Activated B cell treated with CpG ODN at 0.5 μM for 24 hours (primary cell): Measurements from ENCODE around the gene CARD10. TPM values are rescaled to one million over a fixed set of nuclear protein-coding genes. Genes with fewer than 3 reads are reported as not detected.
"Not testable (repeated sequence)": the region's sequence is repeated elsewhere in the genome, so short reads cannot be mapped to it uniquely, and the experiment has no call there.

Source experiments
- ATAC-seq: fragments of 200-7000 bp; cut with Tn5 transposase; one replicate; pipeline ENCODE4 v1.10.0; 2021; ENCODE audit warnings: low read depth, mild to moderate bottlenecking, moderate library complexity
- CTCF ChIA-PET: fragments of 350-600 bp; sonication (Branson Sonifier 250); formaldehyde crosslinking; loops from one replicate; lab custom pipeline; 2021; ENCODE audit warnings: antibody characterized with exemption; lab: Charles Lee
- POLR2A ChIA-PET: fragments of 350-600 bp; sonication (Branson Sonifier 250); formaldehyde crosslinking; loops from one replicate; lab custom pipeline; 2021; ENCODE audit warnings: antibody characterized with exemption; lab: Charles Lee
- DNase-seq: peaks from one replicate; pipeline ENCODE4 v3.0.0; 2022
- H3K27ac Mint-ChIP-seq: one replicate; pipeline ENCODE4 v1.8.0; 2020; ENCODE audit warnings: mixed read lengths
- H3K27me3 Mint-ChIP-seq: one replicate; pipeline ENCODE4 v1.8.0; 2021; ENCODE audit warnings: mixed read lengths
- H3K36me3 Mint-ChIP-seq: one replicate; pipeline ENCODE4 v1.8.0; 2021; ENCODE audit warnings: low read depth, mixed read lengths
- H3K4me1 Mint-ChIP-seq: one replicate; pipeline ENCODE4 v1.8.0; 2021; ENCODE audit warnings: mixed read lengths
- H3K4me3 Mint-ChIP-seq: one replicate; pipeline ENCODE4 v1.8.0; 2020; ENCODE audit warnings: mild to moderate bottlenecking, mixed read lengths
- H3K9me3 Mint-ChIP-seq: one replicate; pipeline ENCODE4 v1.8.0; 2020; ENCODE audit warnings: mixed read lengths
- CTCF ChIP-seq: fragments of 200-600 bp; IDR thresholded peaks from one replicate; pipeline ENCODE4 v1.8.0; 2022; ENCODE audit warnings: antibody characterized with exemption, mild to moderate bottlenecking
- intact Hi-C: fragments of 100-400 bp; cut with micrococcal nuclease; formaldehyde crosslinking; loops from one replicate; pipeline ENCODE4 v1.15.1; 2024
- total RNA-seq: library from RNA; stranded (reverse); gene quantifications from 2 replicates; pipeline ENCODE4 v1.2.3, GENCODE V29; 2022

The CARD10 gene
- total RNA-seq, 1 donor from 2014 or later, result not detected

- TF ChIP-seq CTCF, result no peak
- CTCF ChIA-PET, result interaction anchor here (1.0 to 3.0 kb wide), 12 partner anchors 13 to 121 kb away, joined by 3 to 32 read pairs (median 4); partner anchors contain the start of gene MFNG
- no peaks in the 10 kb centered on the region for H3K27me3 Mint-ChIP-seq
- H3K4me1 Mint-ChIP-seq, result peaks cover 5% of the 10 kb centered on the region
- POLR2A ChIA-PET, result interaction anchor here (1.7 kb wide), 1 partner anchor 15 kb away, joined by 9 read pairs; the partner anchor contains the start of gene MFNG
- H3K4me3 Mint-ChIP-seq, result no peak overlapping the region
- no peak for DNase-seq
- intact Hi-C loops, result loop anchor here (1.0 kb wide), 2 partner anchors 26 to 95 kb away; no protein-coding TSS in a partner anchor
- H3K27ac Mint-ChIP-seq, result no peak overlapping the region
- peaks cover 73% of the 10 kb centered on the region for H3K36me3 Mint-ChIP-seq
- no peaks in the 10 kb centered on the region for H3K9me3 Mint-ChIP-seq
- ATAC-seq, result no peak
Observed at GRCh38 chr22:37471727-37472417, 47.3 kb downstream of the CARD10 start.

- Mint-ChIP-seq H3K4me3 (no peak overlapping the region), H3K4me1 (peaks cover 5% of the 10 kb centered on the region), H3K27me3 (no peaks in the 10 kb centered on the region), H3K9me3 (no peaks in the 10 kb centered on the region), H3K27ac (no peak overlapping the region), H3K36me3 (peaks cover 74% of the 10 kb centered on the region)
- ChIA-PET CTCF (no interaction called here), POLR2A (no interaction called here)
- DNase-seq (no peak), ATAC-seq (no peak)
- intact Hi-C loops, result no loop called here
- no peak for TF ChIP-seq CTCF
Observed at GRCh38 chr22:37470087-37470445, 49.1 kb downstream of the CARD10 start.

GRCh38 chr22:37469416-37470086, 49.7 kb downstream of the CARD10 start:
- Mint-ChIP-seq H3K27ac (no peak overlapping the region), H3K4me3 (no peak overlapping the region), H3K27me3 (no peaks in the 10 kb centered on the region), H3K4me1 (peaks cover 7% of the 10 kb centered on the region), H3K36me3 (peaks cover 70% of the 10 kb centered on the region), H3K9me3 (no peaks in the 10 kb centered on the region)
- intact Hi-C loops, result no loop called here
- ChIA-PET POLR2A (no interaction called here), CTCF (no interaction called here)
- no peak for DNase-seq
- TF ChIP-seq CTCF, result no peak
- no peak for ATAC-seq

- H3K27me3 Mint-ChIP-seq, POLR2A ChIA-PET, H3K9me3 Mint-ChIP-seq, intact Hi-C loops, ATAC-seq, H3K27ac Mint-ChIP-seq, H3K4me3 Mint-ChIP-seq, CTCF ChIA-PET, DNase-seq: not testable (repeated sequence)
- Mint-ChIP-seq H3K36me3 (peaks cover 57% of the 10 kb centered on the region), H3K4me1 (peaks cover 13% of the 10 kb centered on the region)
Observed at GRCh38 chr22:37468201-37468695, 51.0 kb downstream of the CARD10 start.

GRCh38 chr22:37467391-37467955, 51.7 kb downstream of the CARD10 start:
- CTCF ChIA-PET, result no interaction called here
- H3K9me3 Mint-ChIP-seq, result no peaks in the 10 kb centered on the region

More at GRCh38 chr22:37467391-37467955, 51.7 kb downstream of the CARD10 start:
- peaks cover 13% of the 10 kb centered on the region for H3K4me1 Mint-ChIP-seq
- no peak for TF ChIP-seq CTCF
- DNase-seq, result no peak
- no peak overlapping the region for H3K27ac Mint-ChIP-seq
- no peak for ATAC-seq
- H3K4me3 Mint-ChIP-seq, result no peak overlapping the region
- H3K36me3 Mint-ChIP-seq, result peaks cover 52% of the 10 kb centered on the region
- H3K27me3 Mint-ChIP-seq, result no peaks in the 10 kb centered on the region
- intact Hi-C loops, result no loop called here
- POLR2A ChIA-PET, result no interaction called here
